ENCODE measurements around the gene PRUNE2.

PRUNE2 gene

GRCh38 chr9:76591256-76591950, 314.5 kb downstream of the PRUNE2 start:
- DNase-seq = no peak

- no peak for DNase-seq
Observed at GRCh38 chr9:76588316-76588715, 317.6 kb downstream of the PRUNE2 start.

GRCh38 chr9:76586390-76587314, 319.3 kb downstream of the PRUNE2 start:
- DNase-seq = no peak

DNA sequence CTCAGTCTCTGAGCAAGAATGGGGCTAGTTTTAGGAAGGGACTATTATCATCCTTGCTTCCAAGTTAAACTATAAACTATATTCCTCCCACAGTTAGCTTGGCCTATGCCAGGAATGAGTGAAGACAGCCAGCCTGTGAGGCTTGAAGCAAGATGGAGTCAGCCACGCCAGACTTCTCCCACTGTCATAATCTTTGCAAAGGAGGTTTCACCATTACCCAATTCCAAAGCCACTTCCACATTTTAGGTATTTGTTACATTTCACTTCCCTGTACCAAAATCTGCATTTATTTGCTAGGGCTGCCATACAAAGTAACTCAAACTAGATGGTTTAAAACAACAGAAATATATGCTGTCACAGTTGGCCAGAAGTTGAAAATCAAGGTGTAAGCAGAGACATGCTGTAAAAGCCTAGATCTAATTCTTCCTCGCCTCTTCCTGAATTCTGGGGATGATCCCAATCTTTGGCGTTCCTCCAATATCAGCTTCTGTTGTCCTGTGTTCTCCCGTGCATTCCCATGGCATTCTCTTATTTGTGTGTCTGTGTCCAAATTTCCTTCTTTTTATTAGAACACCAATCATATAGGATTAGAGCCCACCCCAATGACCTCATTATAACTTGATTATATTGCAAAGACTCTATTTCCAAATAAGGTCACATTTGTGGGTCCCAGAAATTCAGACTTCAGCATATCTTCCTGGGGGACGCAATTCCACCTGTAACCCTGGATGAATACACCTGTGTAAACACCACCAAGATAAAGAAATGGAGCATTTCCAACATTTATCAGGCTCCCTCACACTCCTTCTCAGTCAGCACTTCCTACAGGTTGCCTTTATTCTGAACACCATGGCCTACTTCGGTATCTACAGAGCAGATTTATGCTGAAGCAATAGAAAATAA, 320.2 kb downstream of the PRUNE2 start:
- DNase-seq = no peak

DNA sequence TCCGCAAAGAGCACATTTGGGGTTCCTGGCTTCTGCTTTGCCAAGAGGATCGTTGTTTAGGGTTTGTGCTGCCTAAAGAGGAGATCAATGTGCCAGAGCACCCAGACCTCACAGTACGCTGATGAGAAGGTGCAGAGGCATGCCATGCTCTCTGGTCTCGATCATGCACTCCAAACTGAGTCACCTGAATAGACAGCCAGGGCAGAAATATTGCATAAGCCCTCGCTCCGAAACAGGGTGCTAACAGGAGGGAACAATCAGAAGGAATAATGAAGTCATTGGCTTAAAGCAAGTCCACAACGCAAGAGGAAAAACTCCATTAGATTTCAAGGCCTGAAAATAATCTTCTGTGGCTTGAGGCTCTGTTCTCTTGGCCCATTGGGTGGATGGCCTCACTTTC, 322.7 kb downstream of the PRUNE2 start:
- no peak for DNase-seq

DNA sequence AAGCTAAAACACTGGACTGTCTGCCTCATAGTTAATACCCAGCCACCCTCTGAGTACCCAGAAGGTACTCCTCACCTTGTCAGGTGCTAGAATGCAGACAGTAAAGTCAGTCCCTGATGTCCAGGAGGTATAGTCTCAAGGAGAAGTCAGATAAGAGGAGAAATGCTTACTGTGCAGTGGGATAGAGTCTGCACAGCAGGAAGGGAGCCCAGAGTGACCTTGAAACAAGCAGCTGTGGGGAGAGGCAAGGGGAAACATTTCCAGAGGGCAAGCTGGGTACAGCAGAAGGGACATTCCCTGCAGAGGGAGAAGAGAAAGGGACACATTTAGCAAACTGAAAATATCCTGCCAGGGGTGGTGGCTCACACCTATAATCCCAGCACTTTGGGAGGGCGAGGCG, 324.2 kb downstream of the PRUNE2 start:
- no peak for DNase-seq

GRCh38 chr9:76580820-76581219, 325.1 kb downstream of the PRUNE2 start:
- DNase-seq = no peak

DNA sequence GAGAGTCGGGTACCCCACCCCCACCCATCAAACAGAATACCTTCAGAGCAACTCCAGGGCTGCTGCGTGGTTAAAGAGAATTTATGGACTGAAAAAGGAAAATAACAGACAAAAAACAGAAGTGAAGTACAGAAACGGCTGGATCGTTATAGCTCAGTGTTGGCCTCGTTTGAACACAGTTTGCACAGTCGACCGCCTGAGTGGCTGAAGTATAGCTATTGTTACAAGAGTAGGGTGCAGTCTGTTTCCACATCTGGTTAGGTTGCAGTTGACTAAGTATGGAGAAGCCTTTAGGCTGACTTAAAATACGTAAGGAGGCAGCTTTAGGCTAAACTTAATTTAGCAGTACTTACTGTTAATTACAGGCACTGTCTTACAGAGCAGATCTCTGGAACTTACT, 325.7 kb downstream of the PRUNE2 start:
- no peak for DNase-seq

DNA sequence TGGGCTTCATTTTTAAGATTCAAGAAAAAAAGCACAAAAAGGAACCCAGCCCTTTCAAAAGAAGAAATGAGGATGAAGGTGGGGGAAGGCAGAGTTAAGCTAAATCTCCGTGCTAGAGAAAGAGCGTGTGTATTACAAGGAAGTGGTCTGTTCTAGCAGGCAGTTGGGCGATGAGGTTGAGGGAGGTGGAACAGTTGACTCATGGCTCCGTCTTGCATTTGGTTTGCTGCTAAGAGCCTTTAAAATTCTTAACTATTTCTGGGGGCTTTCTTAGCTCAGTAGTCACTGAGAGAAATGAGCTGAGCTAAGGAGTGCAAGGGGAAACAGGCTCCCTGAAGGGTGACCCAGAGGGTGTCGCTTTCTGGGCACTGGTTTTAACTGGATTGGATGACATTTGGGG, 329.6 kb downstream of the PRUNE2 start:
- no peak for DNase-seq

GRCh38 chr9:76575761-76576160, 330.2 kb downstream of the PRUNE2 start:
- DNase-seq = no peak

DNA sequence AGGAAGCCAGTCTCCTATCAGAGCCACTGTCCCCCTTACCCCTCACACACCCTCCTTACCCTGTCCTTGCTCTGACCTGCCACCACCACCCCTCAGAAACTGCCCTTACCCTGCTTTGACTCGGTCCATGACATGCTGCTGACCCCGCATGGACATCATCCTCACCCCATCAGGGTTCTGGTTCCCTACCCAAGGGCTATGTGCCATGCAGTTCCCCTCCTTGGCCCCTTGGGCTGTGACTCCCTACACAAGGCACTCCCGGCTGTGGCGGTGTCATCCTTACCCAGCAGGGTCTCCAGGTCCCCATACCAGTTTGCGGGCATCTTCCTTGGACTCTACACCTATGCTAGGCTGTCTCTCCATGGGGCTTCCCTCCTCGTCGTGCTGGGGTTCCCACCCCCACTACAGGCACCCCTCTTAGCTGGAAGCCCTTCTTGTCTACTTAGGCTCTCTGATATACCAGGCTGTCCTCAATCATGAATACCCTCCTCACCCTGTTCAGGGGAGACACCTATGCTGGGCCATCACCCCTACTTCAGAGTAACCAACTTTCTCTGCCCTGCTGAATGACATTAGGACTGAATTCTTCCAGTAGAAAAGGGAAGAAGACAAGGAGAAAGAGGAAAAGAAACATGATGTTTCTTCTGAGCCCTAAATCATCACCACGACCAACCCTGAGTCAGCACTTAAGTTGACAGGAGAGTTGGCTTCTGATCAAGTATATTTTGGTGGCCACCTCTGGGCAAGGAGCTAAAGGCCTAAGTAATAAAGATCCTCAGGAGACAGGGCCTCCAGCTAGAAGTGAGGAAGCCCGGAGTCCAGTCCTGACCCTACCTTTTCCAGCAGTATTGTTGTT, 331.8 kb downstream of the PRUNE2 start:
- no peak for DNase-seq

DNA sequence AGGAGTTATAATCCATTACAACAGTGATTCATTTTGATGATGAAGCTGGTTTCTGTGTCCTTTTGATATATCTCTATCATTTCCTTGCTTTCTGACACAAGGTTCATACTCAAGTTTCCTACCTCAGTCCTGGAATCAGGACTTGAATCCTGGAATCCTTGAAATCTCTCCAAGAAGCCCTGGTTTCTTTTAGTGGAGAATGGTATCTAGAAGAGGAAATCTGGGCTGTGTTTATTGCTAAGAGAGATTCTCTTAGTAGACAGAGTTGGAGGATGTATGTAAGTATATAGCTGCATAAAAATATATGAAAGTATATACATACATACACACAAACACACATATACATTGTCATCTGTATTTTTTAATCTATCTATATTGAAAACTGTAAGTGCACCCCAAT, 332.5 kb downstream of the PRUNE2 start:
- no peak for DNase-seq

DNA sequence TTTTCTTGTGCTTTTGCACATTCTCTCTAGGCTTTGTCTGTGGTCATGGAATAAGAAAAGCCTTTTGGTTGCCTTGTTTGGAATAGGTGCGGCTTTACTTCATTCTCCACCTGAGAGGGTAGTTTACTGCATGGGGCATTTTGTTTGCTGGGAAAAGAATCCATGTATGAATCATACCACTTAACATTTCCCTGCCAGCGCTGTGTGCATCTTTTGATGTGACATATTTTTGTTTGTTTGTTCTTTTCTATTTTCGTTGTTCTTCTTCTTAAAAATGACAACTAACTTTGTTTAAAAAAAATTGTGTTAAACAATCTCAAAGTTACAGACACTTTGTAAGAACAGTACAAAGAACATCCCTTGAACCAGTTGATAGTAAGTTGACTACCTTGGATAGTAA, 333.8 kb downstream of the PRUNE2 start:
- no peak for DNase-seq

- no peak for DNase-seq
Observed at GRCh38 chr9:76571743-76572146, 334.2 kb downstream of the PRUNE2 start.

GRCh38 chr9:76571288-76571687, 334.6 kb downstream of the PRUNE2 start:
- DNase-seq = no peak

- DNase-seq = no peak
Observed at GRCh38 chr9:76570826-76571225, 335.1 kb downstream of the PRUNE2 start.

DNA sequence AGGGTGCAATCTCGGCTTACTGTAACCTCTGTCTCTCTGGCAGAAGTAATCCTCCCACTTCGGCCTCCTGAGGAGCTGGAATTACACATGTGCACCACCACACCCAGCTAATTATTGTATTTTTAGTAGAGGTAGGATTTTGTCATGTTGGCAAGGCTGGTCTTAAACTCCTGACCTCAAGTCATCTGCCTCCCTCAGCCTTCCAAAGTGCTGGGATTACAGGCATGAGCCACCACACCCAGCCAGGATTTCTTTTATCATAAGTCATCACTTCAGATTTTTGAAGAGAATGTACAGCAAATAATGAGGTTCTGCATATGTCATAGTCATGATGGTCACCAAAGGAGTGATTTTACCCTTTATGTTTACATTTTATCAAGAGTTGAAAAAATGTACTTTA, 338.8 kb downstream of the PRUNE2 start:
- DNase-seq = no peak

GRCh38 chr9:76564297-76564696, 341.6 kb downstream of the PRUNE2 start:
- DNase-seq = no peak

DNA sequence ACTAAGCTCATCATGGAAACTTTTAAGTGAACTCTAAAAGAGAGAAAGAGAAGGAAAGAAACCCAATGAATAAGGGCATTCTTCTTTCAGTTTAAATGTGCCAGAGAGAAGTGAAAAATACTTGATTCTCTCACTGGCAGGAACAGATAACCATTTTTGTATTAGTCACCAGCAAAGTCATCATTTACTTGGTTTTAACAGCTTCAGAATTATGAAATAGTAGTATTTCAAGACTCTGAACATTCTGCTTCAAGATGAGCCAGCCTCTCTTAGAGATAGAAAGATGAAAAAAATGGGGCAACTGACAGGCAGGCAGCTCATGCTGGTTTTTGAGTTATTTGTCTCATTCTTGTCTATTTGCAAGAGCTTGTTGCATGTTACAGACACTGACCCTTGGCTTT, 343.4 kb downstream of the PRUNE2 start:
- DNase-seq = no peak

DNA sequence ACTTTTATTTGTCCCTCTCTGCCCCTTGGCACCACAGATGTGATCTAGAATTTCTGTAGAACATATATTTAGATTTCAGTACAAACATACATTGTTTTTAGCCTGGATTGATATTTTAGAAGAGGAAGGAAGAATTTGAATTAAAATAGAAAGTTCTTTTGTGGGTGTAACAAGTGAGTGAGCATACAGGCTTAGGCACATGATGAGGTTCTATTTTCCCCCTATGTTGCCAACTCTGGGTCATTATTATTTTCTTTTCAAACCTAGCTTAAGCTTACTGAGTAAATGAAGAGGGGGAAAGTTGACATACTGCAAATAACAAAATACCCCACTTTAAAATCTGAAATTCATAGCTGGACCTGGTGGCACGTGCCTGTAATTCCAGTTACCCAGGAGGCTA, 344.0 kb downstream of the PRUNE2 start:
- no peak for DNase-seq
